OCI-LY1 (cell line): ENCODE measurements around the gene MAB21L4.

Experiments used
- H2AFZ ChIP-seq: fragments of 200-600 bp; sonication (generic), shearing (Covaris generic); 2 replicates; pipeline ENCODE4 v1.6.0; 2014; ENCODE audit warnings: antibody characterized with exemption, mild to moderate bottlenecking, low read length
- H3F3A ChIP-seq: fragments of 200-600 bp; sonication (generic), shearing (Covaris generic); 2 replicates; pipeline ENCODE4 v1.6.0; 2014; ENCODE audit warnings: mild to moderate bottlenecking, antibody characterized with exemption, low read length, moderate library complexity; ENCODE audit not compliant: insufficient read depth
- H3K27ac ChIP-seq: fragments of 200-600 bp; sonication (generic); 2 replicates; pipeline ENCODE4 v1.5.1; 2014; ENCODE audit warnings: low read length, mixed run types, mild to moderate bottlenecking, low read depth; ENCODE audit not compliant: poor library complexity, severe bottlenecking
- H3K27me3 ChIP-seq: fragments of 200-600 bp; sonication (generic); 2 replicates; pipeline ENCODE4 v1.6.0; 2014; ENCODE audit warnings: antibody characterized with exemption, mild to moderate bottlenecking, low read length, moderate library complexity; ENCODE audit not compliant: insufficient read depth
- H3K36me3 ChIP-seq: fragments of 200-600 bp; sonication (generic); 2 replicates; pipeline ENCODE4 v1.6.1; 2014; ENCODE audit warnings: mild to moderate bottlenecking, antibody characterized with exemption, low read length, moderate library complexity, mixed read lengths; ENCODE audit not compliant: insufficient read depth
- H3K4me1 ChIP-seq: fragments of 200-600 bp; sonication (generic); 2 replicates; pipeline ENCODE4 v1.5.1; 2014; ENCODE audit warnings: mild to moderate bottlenecking, low read length, moderate library complexity; ENCODE audit not compliant: insufficient read depth, severe bottlenecking
- H3K4me2 ChIP-seq: fragments of 200-600 bp; sonication (generic), shearing (Covaris generic); 2 replicates; pipeline ENCODE4 v1.6.1; 2014; ENCODE audit warnings: low read length
- H3K4me3 ChIP-seq: fragments of 200-600 bp; sonication (generic); 2 replicates; pipeline ENCODE4 v1.5.1; 2014; ENCODE audit warnings: low read length, low read depth, mild to moderate bottlenecking, mixed read lengths; ENCODE audit not compliant: poor library complexity, severe bottlenecking
- H3K79me2 ChIP-seq: fragments of 200-600 bp; shearing (Covaris generic); 2 replicates; pipeline ENCODE4 v1.6.1; 2016; ENCODE audit warnings: mixed run types, low read length, mixed read lengths; ENCODE audit not compliant: insufficient read depth
- H3K9ac ChIP-seq: fragments of 200-600 bp; sonication (generic), shearing (Covaris generic); 2 replicates; pipeline ENCODE4 v1.6.1; 2014; ENCODE audit warnings: mild to moderate bottlenecking, low read length, mixed read lengths
- H3K9me2 ChIP-seq: fragments of 200-600 bp; sonication (generic), shearing (Covaris generic); 2 replicates; pipeline ENCODE4 v1.6.1; 2014; ENCODE audit warnings: low read depth, mild to moderate bottlenecking, low read length, mixed read lengths
- H3K9me3 ChIP-seq: fragments of 200-600 bp; shearing (Covaris generic); 2 replicates; pipeline ENCODE4 v1.6.1; 2014; ENCODE audit warnings: low read length, mixed read lengths
- H4K20me1 ChIP-seq: fragments of 200-600 bp; sonication (generic), shearing (Covaris generic); 2 replicates; pipeline ENCODE4 v1.6.0; 2016; ENCODE audit warnings: mild to moderate bottlenecking, low read length; ENCODE audit not compliant: insufficient read depth
- EZH2 ChIP-seq: fragments of 200-600 bp; sonication (generic), shearing (Covaris generic); IDR thresholded peaks from 2 replicates; pipeline ENCODE4 v1.8.0; 2017; ENCODE audit warnings: borderline replicate concordance, mixed run types, mild to moderate bottlenecking, antibody characterized with exemption, low read length, moderate library complexity, mixed read lengths
- TF ChIP-seq, protein P1 (sequence below): fragments of 200-600 bp; sonication (generic), shearing (Covaris generic); IDR thresholded peaks from 2 replicates; pipeline ENCODE4 v1.5.1; 2017; ENCODE audit warnings: mild to moderate bottlenecking, antibody characterized with exemption, low read length, moderate library complexity, mixed read lengths

MAB21L4 gene

GRCh38 chr2:240930631-240931318, 34.8 kb upstream of the MAB21L4 start:
- no peaks in the 10 kb centered on the region for H3K4me1 ChIP-seq
- H4K20me1 ChIP-seq = no peaks in the 10 kb centered on the region
- no peaks in the 10 kb centered on the region for H3K9me2 ChIP-seq
- no peaks in the 10 kb centered on the region for H3K36me3 ChIP-seq
- H3K27ac ChIP-seq = no peak overlapping the region
- no peaks in the 10 kb centered on the region for H3K9me3 ChIP-seq
- no peak overlapping the region for H3K4me2 ChIP-seq
- H2AFZ ChIP-seq = no peak overlapping the region
- H3K9ac ChIP-seq = no peak overlapping the region
- TF ChIP-seq EZH2 = no peak
- TF ChIP-seq, protein P1, sequence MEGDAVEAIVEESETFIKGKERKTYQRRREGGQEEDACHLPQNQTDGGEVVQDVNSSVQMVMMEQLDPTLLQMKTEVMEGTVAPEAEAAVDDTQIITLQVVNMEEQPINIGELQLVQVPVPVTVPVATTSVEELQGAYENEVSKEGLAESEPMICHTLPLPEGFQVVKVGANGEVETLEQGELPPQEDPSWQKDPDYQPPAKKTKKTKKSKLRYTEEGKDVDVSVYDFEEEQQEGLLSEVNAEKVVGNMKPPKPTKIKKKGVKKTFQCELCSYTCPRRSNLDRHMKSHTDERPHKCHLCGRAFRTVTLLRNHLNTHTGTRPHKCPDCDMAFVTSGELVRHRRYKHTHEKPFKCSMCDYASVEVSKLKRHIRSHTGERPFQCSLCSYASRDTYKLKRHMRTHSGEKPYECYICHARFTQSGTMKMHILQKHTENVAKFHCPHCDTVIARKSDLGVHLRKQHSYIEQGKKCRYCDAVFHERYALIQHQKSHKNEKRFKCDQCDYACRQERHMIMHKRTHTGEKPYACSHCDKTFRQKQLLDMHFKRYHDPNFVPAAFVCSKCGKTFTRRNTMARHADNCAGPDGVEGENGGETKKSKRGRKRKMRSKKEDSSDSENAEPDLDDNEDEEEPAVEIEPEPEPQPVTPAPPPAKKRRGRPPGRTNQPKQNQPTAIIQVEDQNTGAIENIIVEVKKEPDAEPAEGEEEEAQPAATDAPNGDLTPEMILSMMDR = no peak
- H3K79me2 ChIP-seq = no peaks in the 10 kb centered on the region
- no peaks in the 10 kb centered on the region for H3F3A ChIP-seq
- no peaks in the 10 kb centered on the region for H3K27me3 ChIP-seq
- no peak overlapping the region for H3K4me3 ChIP-seq

- Histone ChIP-seq H3K36me3 (no peaks in the 10 kb centered on the region), H3K9me2 (no peaks in the 10 kb centered on the region), H3K4me3 (no peak overlapping the region), H3K27me3 (no peaks in the 10 kb centered on the region), H3F3A (no peaks in the 10 kb centered on the region), H3K4me2 (no peak overlapping the region), H4K20me1 (no peaks in the 10 kb centered on the region), H3K4me1 (no peaks in the 10 kb centered on the region), H3K79me2 (no peaks in the 10 kb centered on the region), H3K27ac (no peak overlapping the region), H3K9me3 (no peaks in the 10 kb centered on the region), H3K9ac (no peak overlapping the region), H2AFZ (no peak overlapping the region)
- TF ChIP-seq, protein P1 = no peak
- no peak for TF ChIP-seq EZH2
Measured at GRCh38 chr2:240930096-240930630, 34.2 kb upstream of the MAB21L4 start.

- H4K20me1 ChIP-seq = no peaks in the 10 kb centered on the region
- H3K27me3 ChIP-seq = no peaks in the 10 kb centered on the region
- H3K27ac ChIP-seq = no peak overlapping the region
- H3K4me2 ChIP-seq = no peak overlapping the region
- H3F3A ChIP-seq = no peaks in the 10 kb centered on the region
- no peaks in the 10 kb centered on the region for H3K36me3 ChIP-seq
- no peak overlapping the region for H3K9ac ChIP-seq
- no peaks in the 10 kb centered on the region for H3K79me2 ChIP-seq
- H3K9me3 ChIP-seq = no peaks in the 10 kb centered on the region
- TF ChIP-seq EZH2 = no peak
- no peaks in the 10 kb centered on the region for H3K4me1 ChIP-seq
- no peak overlapping the region for H3K4me3 ChIP-seq
- H2AFZ ChIP-seq = no peak overlapping the region
- H3K9me2 ChIP-seq = no peaks in the 10 kb centered on the region
Measured at GRCh38 chr2:240929364-240930095, 33.6 kb upstream of the MAB21L4 start.
